Measurements from ENCODE around the gene LRRC59.

GRCh38 chr17:50347117-50347893, 50.0 kb downstream of the LRRC59 start:
- TF ChIP-seq POU6F1 (CRISPR knock-in tag; IDR thresholded peaks at IDR 0.05; ENCODE audit: borderline replicate concordance, low read depth) (no peak), CSRNP3 (CRISPR knock-in tag; IDR thresholded peaks at IDR 0.05) (no peak)
